Fibroblast of skin of right quadriceps (primary cell): ENCODE data around the gene SLC25A4.
"Not testable (repeated sequence)": the region's sequence is repeated elsewhere in the genome, so short reads cannot be mapped to it uniquely, and the experiment has no call there.

Experiments
- DNase-seq: peaks from one replicate; pipeline ENCODE4 v3.0.0-alpha.2; 2013

SLC25A4 gene

GRCh38 chr4:185142912-185143600 is at the start of gene SLC25A4:
Gene SLC25A4, plus strand, starts transcription at chr4:185143266. Its CDS starts 107 bp downstream, at chr4:185143373.
- peak; percentile 72 for DNase-seq

DNA sequence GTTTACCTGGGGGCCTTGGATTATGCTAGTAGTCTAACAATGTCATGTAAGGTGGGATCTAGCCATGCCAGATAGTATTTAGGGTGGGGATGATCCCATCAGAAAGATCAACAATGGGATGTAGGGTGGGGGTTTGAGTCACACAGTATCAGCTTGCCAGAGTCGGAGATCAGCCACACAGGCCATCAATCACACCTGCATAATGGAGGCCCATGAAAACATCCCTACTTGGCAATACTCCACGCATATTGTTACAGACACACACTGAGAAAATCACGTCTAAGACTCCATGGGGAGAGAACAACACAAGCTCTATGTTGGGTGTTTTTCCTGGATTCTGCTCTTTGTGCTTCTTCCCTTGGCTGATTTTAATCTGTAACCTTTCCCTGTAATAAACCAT is 49.5 kb upstream of the SLC25A4 start:
- no peak for DNase-seq

DNA sequence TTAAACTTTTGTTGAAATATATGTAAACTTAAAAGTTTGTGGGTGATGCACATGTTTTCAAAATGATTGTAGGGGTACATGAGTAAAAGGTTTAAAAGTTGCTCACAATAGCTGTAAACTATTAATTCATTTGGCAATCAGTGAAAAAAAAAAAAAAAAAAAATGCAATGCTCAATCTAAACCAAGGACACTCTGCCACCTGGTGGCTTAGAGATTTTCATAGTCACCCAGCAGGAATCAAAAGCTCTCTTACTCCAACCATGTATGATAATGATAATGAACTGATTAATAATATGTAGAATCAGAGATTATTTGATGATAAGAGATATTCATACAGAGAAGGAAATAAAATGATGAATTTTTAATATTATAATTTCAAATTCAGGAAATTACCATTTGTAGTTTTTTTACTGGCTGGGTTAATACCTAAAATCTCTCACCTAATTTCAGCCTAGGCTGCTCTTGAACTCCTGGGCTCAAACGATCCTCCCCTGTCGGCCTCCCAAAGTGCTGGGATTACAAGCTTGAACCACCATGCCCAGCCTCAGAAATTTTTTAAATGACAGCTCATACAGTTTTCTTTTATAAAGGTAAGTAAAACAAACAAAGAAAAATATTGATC is 46.9 kb upstream of the SLC25A4 start:
- peak; percentile 33 for DNase-seq

GRCh38 chr4:185098474-185098873 is 44.6 kb upstream of the SLC25A4 start:
- no peak for DNase-seq

GRCh38 chr4:185099024-185099682 is 43.9 kb upstream of the SLC25A4 start:
- no peak for DNase-seq

DNA sequence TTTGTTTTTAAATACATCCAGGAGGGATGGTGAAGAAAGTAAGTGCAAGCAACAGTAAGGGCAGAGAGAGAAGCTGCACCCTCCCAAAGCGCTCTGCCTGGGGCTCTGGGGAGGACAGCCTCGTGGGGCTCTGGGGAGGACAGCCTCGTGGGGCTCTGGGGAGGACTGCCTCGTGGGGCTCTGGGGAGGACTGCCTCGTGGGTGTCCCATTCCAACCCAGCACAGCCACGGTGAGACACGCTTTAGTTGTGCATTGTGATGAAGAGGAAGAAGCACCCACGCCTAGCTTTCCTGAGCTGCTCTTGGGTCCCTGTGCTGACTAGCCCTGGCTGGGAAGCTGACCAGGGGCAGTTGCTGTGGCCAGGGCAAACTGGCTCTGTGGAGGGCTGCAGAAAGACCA is 43.1 kb upstream of the SLC25A4 start:
- DNase-seq, result no peak

- no peak for DNase-seq
Observed at GRCh38 chr4:185100423-185100822, 42.6 kb upstream of the SLC25A4 start.

DNA sequence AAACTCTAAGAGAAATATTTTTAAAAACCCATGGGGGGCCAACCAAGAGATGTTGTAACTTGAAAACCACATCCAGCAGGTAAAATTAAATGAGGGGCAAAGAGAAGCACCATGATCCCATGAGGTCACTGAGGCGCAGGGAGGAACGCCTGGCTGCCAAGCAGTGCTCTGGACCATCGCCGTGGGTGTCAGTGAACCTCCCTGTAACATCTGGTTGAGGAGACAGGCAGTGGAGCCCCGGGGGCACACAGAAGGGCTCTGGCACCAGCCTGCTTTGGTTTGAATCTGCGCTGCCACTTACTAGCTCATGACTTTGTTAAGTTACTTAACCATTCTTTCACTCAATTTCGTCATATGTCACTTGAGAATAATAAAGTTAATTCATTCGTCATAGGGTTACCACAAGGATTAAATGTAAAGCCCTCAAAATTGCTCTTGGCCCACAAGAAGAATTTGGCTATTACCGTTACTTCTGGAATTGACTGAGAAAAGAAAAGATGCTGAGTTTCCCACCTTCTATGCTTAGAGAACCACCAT is 41.6 kb upstream of the SLC25A4 start:
- DNase-seq, result peak; percentile 26

DNA sequence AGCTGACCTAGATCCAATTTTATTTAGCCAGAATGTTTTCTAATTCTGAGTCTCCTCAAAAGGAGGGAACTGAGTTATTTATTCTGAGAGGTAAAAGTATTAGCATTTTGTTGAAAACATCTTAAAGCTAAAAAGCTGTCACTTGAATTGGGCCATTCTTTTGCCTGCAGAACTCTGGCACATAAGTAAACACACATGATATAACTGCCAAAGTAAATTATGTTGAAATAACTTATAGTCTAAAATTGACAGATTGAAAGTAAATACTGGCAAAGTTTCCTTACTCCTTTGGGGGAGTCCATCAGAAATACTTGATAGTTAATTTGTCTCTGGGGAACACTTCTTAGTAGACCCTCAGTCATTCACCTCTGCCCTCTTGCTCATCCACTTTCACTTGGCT is 38.3 kb upstream of the SLC25A4 start:
- DNase-seq, result no peak

DNA sequence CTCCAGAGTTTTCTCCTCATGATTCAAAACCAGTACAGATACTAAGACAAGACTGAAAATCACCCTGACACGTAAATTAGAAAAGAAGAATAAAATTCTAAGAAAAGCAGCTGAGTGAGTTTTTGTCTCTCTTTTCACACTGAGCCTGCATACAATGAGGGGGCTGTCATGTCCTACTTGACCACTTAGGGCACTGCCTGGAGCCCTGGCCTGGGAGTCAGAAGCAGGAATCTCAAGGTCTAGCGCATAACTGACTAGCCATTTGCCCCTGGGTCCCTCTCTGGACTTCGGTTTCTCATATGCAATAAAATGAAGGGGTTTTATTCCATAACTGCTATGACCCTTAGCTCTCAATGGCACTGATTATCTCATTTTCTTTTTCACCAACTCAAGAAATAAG is 36.7 kb upstream of the SLC25A4 start:
- DNase-seq, result no peak

- not testable (repeated sequence) for DNase-seq
Observed at GRCh38 chr4:185107574-185107973, 35.5 kb upstream of the SLC25A4 start.

DNA sequence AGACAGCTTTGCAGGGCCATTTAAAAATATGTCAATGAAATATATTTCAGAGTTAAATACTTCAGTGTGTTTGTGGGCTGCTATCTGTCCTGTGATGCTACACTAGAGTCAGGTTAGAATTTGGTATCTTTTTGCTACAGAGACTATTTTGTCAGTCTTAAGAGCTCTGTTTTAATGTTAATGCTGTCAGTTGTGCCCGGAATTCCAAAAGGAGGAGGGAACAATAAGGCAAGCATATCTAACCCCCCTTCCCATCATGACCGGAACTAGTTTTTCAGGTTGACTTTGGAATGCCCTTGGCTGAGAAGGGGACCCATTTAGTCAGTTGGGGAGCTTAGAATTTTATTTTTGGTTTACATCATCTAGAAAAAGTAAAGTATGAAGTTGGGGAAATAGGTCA is 34.9 kb upstream of the SLC25A4 start:
- no peak for DNase-seq

GRCh38 chr4:185108669-185109068 is 34.4 kb upstream of the SLC25A4 start:
- DNase-seq, result no peak

- DNase-seq, result no peak
Observed at GRCh38 chr4:185109736-185110135, 33.3 kb upstream of the SLC25A4 start.

GRCh38 chr4:185110375-185110823 is 32.7 kb upstream of the SLC25A4 start:
- no peak for DNase-seq

GRCh38 chr4:185112104-185112503 is 31.0 kb upstream of the SLC25A4 start:
- DNase-seq, result peak; percentile 86

DNA sequence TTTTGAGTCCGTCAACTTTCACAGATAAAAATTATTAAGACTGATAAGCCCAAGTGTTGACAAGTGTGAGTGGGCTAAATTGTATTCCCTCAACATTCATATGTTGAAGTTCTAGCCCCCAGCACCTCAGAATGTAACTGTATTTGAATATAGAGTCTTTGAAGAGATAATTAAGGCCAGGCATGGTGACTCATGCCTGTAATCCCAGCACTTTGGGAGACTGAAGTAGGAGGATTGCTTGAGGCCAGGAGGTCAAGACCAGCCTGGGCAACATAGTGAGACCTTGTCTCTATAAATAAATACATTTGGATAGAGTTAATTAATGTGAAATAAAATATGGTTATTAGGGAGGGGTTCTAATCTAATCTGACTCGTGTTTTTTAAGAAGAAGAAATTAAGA is 29.7 kb upstream of the SLC25A4 start:
- DNase-seq, result peak; percentile 28

- peak; percentile 63 for DNase-seq
Observed at GRCh38 chr4:185115827-185116232, 27.2 kb upstream of the SLC25A4 start.

DNA sequence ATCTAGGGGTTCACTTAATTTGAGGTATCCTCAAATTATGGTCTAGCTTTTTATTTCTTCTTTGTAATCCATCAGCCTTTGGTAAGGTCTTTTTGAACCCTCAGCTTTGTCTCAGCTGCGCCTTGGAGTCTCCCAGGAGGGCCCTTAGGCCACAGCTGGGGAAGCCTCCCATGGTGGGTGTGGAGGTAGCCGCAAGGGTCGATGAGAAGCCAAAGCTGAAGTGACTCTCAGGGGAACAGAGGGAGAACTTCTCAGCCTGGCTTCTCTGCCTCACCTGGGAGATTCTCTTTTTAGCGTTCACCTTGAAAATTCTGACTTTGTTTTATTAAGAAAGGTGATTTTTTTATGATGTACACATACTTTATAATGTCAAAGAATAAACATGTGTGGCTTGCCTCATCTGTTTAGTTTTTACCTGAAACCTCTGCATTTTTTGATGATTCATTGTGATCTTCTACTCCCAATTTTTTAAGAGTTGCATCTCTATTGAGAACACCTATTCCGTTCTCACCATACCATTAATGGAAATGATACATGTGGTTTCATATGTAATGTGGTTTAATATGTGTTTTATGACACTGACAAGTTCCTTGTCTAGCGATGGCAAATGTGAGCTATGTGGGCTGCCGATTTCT is 25.6 kb upstream of the SLC25A4 start:
- DNase-seq, result no peak

GRCh38 chr4:185118876-185119275 is 24.2 kb upstream of the SLC25A4 start:
- DNase-seq, result no peak

DNA sequence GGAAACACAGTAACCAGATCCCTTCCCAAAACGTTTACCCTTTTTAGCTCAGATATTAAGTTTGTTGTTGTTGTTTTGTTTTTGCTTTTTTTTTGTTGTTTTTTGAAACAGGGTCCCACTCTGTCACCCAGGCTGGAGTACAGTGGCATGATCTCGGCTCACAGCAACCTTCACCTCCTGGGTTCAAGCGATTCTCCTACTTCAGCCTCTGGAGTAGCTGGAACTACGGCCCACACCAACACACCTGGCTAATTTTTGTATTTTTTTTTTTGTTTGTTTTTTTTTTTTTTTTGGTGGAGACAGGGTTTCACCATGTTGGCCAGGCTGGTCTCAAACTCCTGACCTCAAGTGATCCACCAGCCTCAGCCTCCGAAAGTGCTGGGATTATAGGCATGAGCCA is 23.6 kb upstream of the SLC25A4 start:
- DNase-seq, result not testable (repeated sequence)

DNA sequence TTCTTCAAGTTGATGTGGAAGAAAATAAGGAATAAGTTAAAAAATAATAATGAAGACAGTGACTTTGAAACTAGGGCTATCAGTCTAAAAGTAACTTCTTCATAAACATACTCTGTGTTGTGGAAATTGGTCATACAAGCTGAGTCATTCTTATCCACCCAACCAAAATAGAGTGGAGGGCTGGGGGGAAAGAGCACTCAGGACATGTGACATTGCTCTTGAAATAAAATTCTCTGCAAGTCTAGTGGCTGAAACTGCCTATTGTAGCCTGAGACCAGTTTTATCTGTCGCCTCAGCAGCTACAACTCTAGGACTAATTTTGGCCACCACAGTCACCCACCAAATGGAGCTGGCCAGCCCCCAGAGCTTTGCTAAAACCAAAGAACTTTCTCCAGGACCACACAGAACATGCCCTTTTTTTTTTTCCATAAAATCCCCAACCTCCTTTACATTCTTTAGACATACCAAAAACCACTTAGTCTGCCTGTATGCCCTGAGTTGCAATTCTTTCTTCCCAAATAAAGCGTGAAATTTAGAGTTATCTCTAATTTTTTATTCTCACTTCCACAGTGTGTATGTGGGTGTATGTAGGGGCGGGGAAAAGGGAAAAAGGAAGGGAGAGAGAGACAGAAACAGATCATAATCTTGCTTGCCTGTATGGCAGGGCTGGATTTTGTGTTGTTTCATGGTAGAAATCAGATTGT is 23.0 kb upstream of the SLC25A4 start:
- no peak for DNase-seq

GRCh38 chr4:185120631-185120946 is 22.5 kb upstream of the SLC25A4 start:
- DNase-seq, result no peak
